CD4-positive, CD25-positive, alpha-beta regulatory T cell (primary cell): ENCODE data around the gene NLRP10. TPM values are rescaled to one million over a fixed set of nuclear protein-coding genes. Genes with fewer than 3 reads are reported as not detected.

ENCODE experiments used
- ATAC-seq, 2 donors: fragments of 150-1000 bp; cut with Tn5 transposase; one replicate each; pipeline ENCODE4 v1.10.0; 2021; ENCODE audit warnings: low read depth in 2 of 2, moderate number of reproducible peaks in 2 of 2, moderate library complexity in 1 of 2
- DNase-seq, 3 donors: peaks; one replicate each; pipeline versions ENCODE4 v3.0.0 to v3.0.0-alpha.2; 2012 to 2022; ENCODE audit warnings: mixed read lengths in 1 of 3
- H3K27ac ChIP-seq: one replicate; pipeline ENCODE4 v1.7.0; 2013; ENCODE audit warnings: mild to moderate bottlenecking, low read length; ENCODE audit not compliant: insufficient read depth, poor library complexity, severe bottlenecking
- H3K27me3 ChIP-seq: one replicate; pipeline ENCODE4 v1.7.0; 2013; ENCODE audit warnings: low read length; ENCODE audit not compliant: control insufficient read depth, insufficient read depth
- H3K36me3 ChIP-seq: one replicate; pipeline ENCODE4 v1.7.0; 2013; ENCODE audit warnings: mild to moderate bottlenecking, low read length, moderate library complexity; ENCODE audit not compliant: control insufficient read depth, insufficient read depth
- H3K4me1 ChIP-seq: 2 replicates; pipeline ENCODE4 v1.7.0; 2013; ENCODE audit warnings: mild to moderate bottlenecking, low read length; ENCODE audit not compliant: insufficient read depth, control insufficient read depth, poor library complexity, severe bottlenecking
- H3K4me3 ChIP-seq: one replicate; pipeline ENCODE4 v1.7.0; 2013; ENCODE audit warnings: low read depth, mild to moderate bottlenecking, low read length, moderate library complexity
- H3K9me3 ChIP-seq, 2 experiments: 1 replicate in 1 of 2; 2 replicates in 1 of 2; pipeline ENCODE4 v1.7.0; 2013; ENCODE audit warnings: low read length in 2 of 2, mild to moderate bottlenecking in 1 of 2, moderate library complexity in 1 of 2; ENCODE audit not compliant: control insufficient read depth in 2 of 2
- H3K27ac Mint-ChIP-seq, 3 donors: one replicate each; pipeline ENCODE4 v1.8.0; 2020 to 2022; ENCODE audit warnings: mild to moderate bottlenecking in 3 of 3, mixed read lengths in 3 of 3, moderate library complexity in 2 of 3
- H3K27me3 Mint-ChIP-seq: one replicate; pipeline ENCODE4 v1.8.0; 2022; ENCODE audit warnings: mild to moderate bottlenecking, mixed read lengths
- H3K36me3 Mint-ChIP-seq: one replicate; pipeline ENCODE4 v1.8.0; 2020; ENCODE audit warnings: mixed read lengths
- H3K4me1 Mint-ChIP-seq, 4 donors: one replicate each; pipeline ENCODE4 v1.8.0; 2020 to 2022; ENCODE audit warnings: mixed read lengths in 4 of 4, mild to moderate bottlenecking in 1 of 4
- H3K4me3 Mint-ChIP-seq, 4 donors: one replicate each; pipeline ENCODE4 v1.8.0; 2020 to 2022; ENCODE audit warnings: mild to moderate bottlenecking in 4 of 4, mixed read lengths in 4 of 4, moderate library complexity in 3 of 4
- H3K9me3 Mint-ChIP-seq, 7 donors: one replicate each; pipeline ENCODE4 v1.8.0; 2020 to 2022; ENCODE audit warnings: mixed read lengths in 7 of 7, mild to moderate bottlenecking in 3 of 7, moderate library complexity in 2 of 7
- polyA plus RNA-seq, 4 donors: library from polyadenylated mRNA; unstranded; fragments of 300-500 nt; fragmentation: Illumina TruSeq; gene quantifications; one replicate each; pipeline ENCODE4 v1.2.3, GENCODE V29; 2021
- total RNA-seq: library from RNA; stranded (reverse); gene quantifications from one replicate; pipeline ENCODE4 v1.2.3, GENCODE V29; 2022

NLRP10 gene
- total and polyA plus RNA-seq, 5 donors from 2014 or later, result not detected

DNA sequence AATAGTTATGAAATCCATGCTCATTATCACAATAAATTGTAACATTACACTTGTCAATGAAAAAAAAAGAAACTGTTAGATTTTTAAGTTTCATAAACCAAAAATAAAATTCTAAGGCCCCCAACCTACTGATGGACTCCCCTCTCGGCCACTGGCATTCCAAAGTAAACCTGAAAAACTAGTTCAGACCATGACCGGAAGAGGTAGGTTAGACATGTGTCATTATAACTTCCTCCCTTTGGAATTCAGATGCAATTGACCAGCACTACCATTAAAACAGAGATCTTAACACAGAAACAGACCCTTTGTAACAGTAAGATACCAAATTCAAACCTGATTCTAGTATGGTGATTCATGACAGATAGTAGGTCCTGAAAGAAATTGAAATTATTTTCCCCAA is 47.1 kb downstream of the NLRP10 start:
- H3K36me3 ChIP-seq, result no peaks in the 10 kb centered on the region
- H3K27ac ChIP-seq, result no peak overlapping the region
- ATAC-seq (no peak), DNase-seq (no peak)
- Mint-ChIP-seq H3K27ac (no peak overlapping the region), H3K27me3 (peaks cover 4% of the 10 kb centered on the region), H3K36me3 (no peaks in the 10 kb centered on the region), H3K9me3 (peaks cover 0 to 2% (median 0%) of the 10 kb centered on the region in 7 donors), H3K4me1 (no peaks in the 10 kb centered on the region), H3K4me3 (no peak overlapping the region)
- H3K4me1 ChIP-seq, result no peaks in the 10 kb centered on the region
- H3K4me3 ChIP-seq, result no peak overlapping the region
- H3K27me3 ChIP-seq, result no peaks in the 10 kb centered on the region
- no peaks in the 10 kb centered on the region for H3K9me3 ChIP-seq

Other genes starting within 250 kb of the NLRP10 start
- not detected for gene OR5P2, start 168.5 kb downstream of the NLRP10 start, total RNA-seq
- not detected for gene OR5P2, start 168.5 kb downstream of the NLRP10 start, polyA plus RNA-seq
- not detected for gene OR5P3, start 134.6 kb downstream of the NLRP10 start, total RNA-seq
- gene OR5P3, start 134.6 kb downstream of the NLRP10 start, polyA plus RNA-seq, result not detected
- gene OR10A6, start 34.2 kb downstream of the NLRP10 start, total RNA-seq, result not detected
- gene OR10A6, start 34.2 kb downstream of the NLRP10 start, polyA plus RNA-seq, result not detected
- gene OR10A3, start 23.7 kb downstream of the NLRP10 start, total RNA-seq, result not detected
- gene OR10A3, start 23.7 kb downstream of the NLRP10 start, polyA plus RNA-seq, result not detected
- gene EIF3F, start 21.9 kb upstream of the NLRP10 start, total RNA-seq, result 331 TPM
- gene EIF3F, start 21.9 kb upstream of the NLRP10 start, polyA plus RNA-seq, result 100 to 1,000 TPM; 393 to 507 (median 480) TPM
- gene TUB, start 115.8 kb upstream of the NLRP10 start, total RNA-seq, result 0.27 TPM
- under 1 TPM in 2 of 4 donors, not detected in 2; 0.02 to 0.28 TPM for gene TUB, start 115.8 kb upstream of the NLRP10 start, polyA plus RNA-seq
- 23.8 TPM for gene RIC3, start 203.6 kb upstream of the NLRP10 start, total RNA-seq
- gene RIC3, start 203.6 kb upstream of the NLRP10 start, polyA plus RNA-seq, result 1 to 10 TPM; 1.5 to 4.7 (median 2.5) TPM